ENCODE data around the gene ACTR3C. TPM values are rescaled to one million over a fixed set of nuclear protein-coding genes. Genes with fewer than 3 reads are reported as not detected.
A peak's percentile ranks its signal among the peaks of the same experiment; 100 is the strongest.

The ACTR3C gene
- total and polyA plus RNA-seq, 2 experiments from 2014 or later: 1.5 to 3.5 TPM

GRCh38 chr7:150340024-150340749, 16.8 kb upstream of the ACTR3C start:
- H3K4me1 ChIP-seq (ENCODE audit: insufficient read depth): peaks cover 44% of the 10 kb centered on the region
- H3K9me2 ChIP-seq (ENCODE audit: insufficient read depth): no peaks in the 10 kb centered on the region
- H3K4me3 ChIP-seq: peak overlapping the region; percentile 93
- H3K27me3 ChIP-seq (ENCODE audit: insufficient read depth): peaks cover 28% of the 10 kb centered on the region
- DNase-seq (ENCODE audit: low spot score): peak; percentile 71
- peak; percentile 49 for ATAC-seq
- TF ChIP-seq POLR2AphosphoS5 (IDR thresholded peaks at IDR 0.05; ENCODE audit: low read depth) (peak; percentile 49; the same call in 1 of the 2 replicates), ZNF331 (CRISPR knock-in tag; IDR thresholded peaks at IDR 0.05; ENCODE audit: low read depth) (no peak)
- peaks cover 25% of the 10 kb centered on the region for H3K9me3 Mint-ChIP-seq
- H2AFZ ChIP-seq: no peak overlapping the region
- no peak overlapping the region; the same call in 1 of the 2 replicates for H3K27ac Mint-ChIP-seq
- peak overlapping the region; percentile 3; the same call in 1 of the 2 replicates for H3K27ac ChIP-seq (ENCODE audit: low read depth)
- peaks cover 4% of the 10 kb centered on the region; the same call in 1 of the 2 replicates for H3K36me3 ChIP-seq (ENCODE audit: insufficient read depth)
- H3K79me2 ChIP-seq (replicated peaks; ENCODE audit: insufficient read depth): peaks cover 28% of the 10 kb centered on the region
- peaks cover 22% of the 10 kb centered on the region for H3F3A ChIP-seq (replicated peaks; ENCODE audit: low read depth)
- peaks cover 64% of the 10 kb centered on the region for H3K4me1 Mint-ChIP-seq
- no peaks in the 10 kb centered on the region; the same call in 1 of the 2 replicates for H4K20me1 ChIP-seq (replicated peaks; ENCODE audit: insufficient read depth)
- H3K36me3 Mint-ChIP-seq (ENCODE audit: low read depth): peaks cover 54% of the 10 kb centered on the region
- H3K4me2 ChIP-seq: peak overlapping the region; percentile 94
- H3K4me3 Mint-ChIP-seq: peak overlapping the region; percentile 93
- peaks cover 37% of the 10 kb centered on the region for H3K27me3 Mint-ChIP-seq (ENCODE audit: insufficient read depth, low read depth, poor library complexity)

- Histone ChIP-seq H3K4me1 (ENCODE audit: insufficient read depth) (peaks cover 47% of the 10 kb centered on the region), H2AFZ (no peak overlapping the region), H3K4me3 (peak overlapping the region; percentile 93), H3K79me2 (replicated peaks; ENCODE audit: insufficient read depth) (peaks cover 28% of the 10 kb centered on the region), H3K27ac (ENCODE audit: low read depth) (no peak overlapping the region), H3K9me2 (ENCODE audit: insufficient read depth) (no peaks in the 10 kb centered on the region), H4K20me1 (replicated peaks; ENCODE audit: insufficient read depth) (no peaks in the 10 kb centered on the region; the same call in 1 of the 2 replicates), H3K27me3 (ENCODE audit: insufficient read depth) (peaks cover 27% of the 10 kb centered on the region), H3K4me2 (peak overlapping the region; percentile 94), H3F3A (replicated peaks; ENCODE audit: low read depth) (peaks cover 22% of the 10 kb centered on the region), H3K36me3 (ENCODE audit: insufficient read depth) (peaks cover 4% of the 10 kb centered on the region; the same call in 1 of the 2 replicates)
- H3K27ac Mint-ChIP-seq: no peak overlapping the region
- H3K27me3 Mint-ChIP-seq (ENCODE audit: insufficient read depth, low read depth, poor library complexity): peaks cover 37% of the 10 kb centered on the region
- H3K4me1 Mint-ChIP-seq: peaks cover 71% of the 10 kb centered on the region
- H3K36me3 Mint-ChIP-seq (ENCODE audit: low read depth): peaks cover 53% of the 10 kb centered on the region
- peak overlapping the region; percentile 93 for H3K4me3 Mint-ChIP-seq
- peaks cover 19% of the 10 kb centered on the region for H3K9me3 Mint-ChIP-seq
- DNase-seq (ENCODE audit: low spot score): no peak
- ATAC-seq: no peak
- no peak for TF ChIP-seq POLR2AphosphoS5 (IDR thresholded peaks at IDR 0.05; ENCODE audit: low read depth)
- TF ChIP-seq CTCF (conservative IDR thresholded peaks at IDR 0.05; ENCODE audit: low read depth in 2 of 2): no peak
- no peak for TF ChIP-seq EZH2 (IDR thresholded peaks at IDR 0.05; ENCODE audit: low read depth, unreplicated experiment)
- no peak for TF ChIP-seq ZNF462 (CRISPR knock-in tag; IDR thresholded peaks at IDR 0.05)
- no peak for TF ChIP-seq NANOG (IDR thresholded peaks at IDR 0.05; ENCODE audit: borderline replicate concordance)
- TF ChIP-seq REST (IDR thresholded peaks at IDR 0.05; ENCODE audit: unreplicated experiment): no peak
- TF ChIP-seq ZNF114 (CRISPR knock-in tag; IDR thresholded peaks at IDR 0.05): no peak
- TF ChIP-seq ZNF331 (CRISPR knock-in tag; IDR thresholded peaks at IDR 0.05; ENCODE audit: low read depth): no peak
- TF ChIP-seq JUNB (IDR thresholded peaks at IDR 0.05; ENCODE audit: unreplicated experiment): no peak
These were observed 16.1 kb upstream of the ACTR3C start for GRCh38 chr7:150339409-150339809.
